ENCODE results near the gene VPS13A.
"Not testable (repeated sequence)": the region's sequence is repeated elsewhere in the genome, so short reads cannot be mapped to it uniquely, and the experiment has no call there.

Gene VPS13A

DNA sequence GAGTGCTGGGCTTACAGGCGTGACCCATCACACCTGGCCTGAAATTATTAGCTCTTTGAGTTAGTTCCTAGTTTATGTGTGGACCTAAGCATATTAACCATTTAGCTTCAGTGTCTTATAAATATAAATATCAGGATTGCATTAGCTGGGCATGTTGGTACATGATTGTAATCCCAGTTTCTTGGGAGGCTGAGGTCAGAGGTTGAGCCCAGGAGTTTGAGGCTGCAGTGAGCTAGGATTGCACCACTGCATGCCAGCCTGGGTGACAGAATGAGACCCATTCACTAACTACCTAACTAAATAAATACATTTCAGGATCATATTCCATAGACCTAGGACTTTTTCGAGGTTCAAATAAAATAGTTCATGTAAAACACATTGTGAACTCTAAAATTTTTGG, 129.8 kb downstream of the VPS13A start:
- no peak for DNase-seq

DNA sequence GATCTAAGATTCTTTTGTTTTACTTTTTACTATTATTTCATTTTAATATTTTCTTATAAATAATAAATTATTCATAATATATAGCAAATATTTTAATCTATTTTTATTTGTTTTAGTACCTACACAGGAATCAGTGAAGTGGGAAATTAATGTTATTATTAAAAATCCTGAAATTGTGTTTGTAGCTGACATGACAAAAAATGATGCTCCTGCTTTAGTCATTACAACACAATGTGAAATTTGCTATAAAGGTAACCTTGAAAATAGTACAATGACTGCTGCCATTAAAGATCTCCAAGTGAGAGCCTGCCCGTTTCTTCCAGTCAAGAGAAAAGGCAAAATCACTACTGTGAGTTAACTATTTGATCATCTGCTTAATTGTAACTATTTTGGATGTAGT, 138.7 kb downstream of the VPS13A start:
- no peak for DNase-seq

DNA sequence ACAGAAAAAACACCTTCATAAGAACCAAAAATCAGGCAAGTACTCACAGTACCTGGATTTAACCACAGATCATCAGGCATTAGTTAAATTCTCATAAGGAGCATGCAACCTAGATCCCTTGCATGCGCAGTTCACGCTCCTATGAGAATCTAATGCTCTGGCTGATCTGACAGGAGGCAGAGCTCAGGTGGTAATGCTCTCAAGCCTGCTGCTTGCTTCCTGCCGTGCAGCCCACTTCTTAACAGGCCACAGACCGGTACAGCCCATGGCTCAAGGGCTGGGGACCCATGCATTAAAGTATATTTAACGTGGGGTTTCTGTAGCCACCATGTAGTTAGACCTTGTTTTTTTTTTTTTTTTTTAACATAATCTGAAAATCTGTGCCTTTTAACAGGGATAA, 147.7 kb downstream of the VPS13A start:
- no peak for DNase-seq

DNA sequence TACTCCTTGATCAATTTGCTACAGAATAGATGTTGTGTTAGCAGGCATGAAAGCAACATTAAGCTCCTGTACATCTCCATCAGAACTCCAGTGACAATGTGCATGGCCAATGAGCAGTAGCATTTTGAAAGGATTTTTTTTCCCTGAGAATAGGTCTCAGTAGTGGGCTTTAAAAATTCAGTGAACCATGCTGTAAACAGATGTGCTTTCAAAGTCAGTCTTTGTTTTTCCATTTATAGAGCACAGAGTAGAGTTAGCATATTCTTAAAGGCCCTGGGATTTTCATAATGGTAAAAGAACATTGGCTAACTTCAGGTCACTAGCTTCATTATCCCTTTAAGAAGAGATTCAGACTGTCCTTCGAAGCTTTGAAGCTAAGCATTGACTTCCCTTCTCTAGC, 150.8 kb downstream of the VPS13A start:
- DNase-seq = no peak

DNA sequence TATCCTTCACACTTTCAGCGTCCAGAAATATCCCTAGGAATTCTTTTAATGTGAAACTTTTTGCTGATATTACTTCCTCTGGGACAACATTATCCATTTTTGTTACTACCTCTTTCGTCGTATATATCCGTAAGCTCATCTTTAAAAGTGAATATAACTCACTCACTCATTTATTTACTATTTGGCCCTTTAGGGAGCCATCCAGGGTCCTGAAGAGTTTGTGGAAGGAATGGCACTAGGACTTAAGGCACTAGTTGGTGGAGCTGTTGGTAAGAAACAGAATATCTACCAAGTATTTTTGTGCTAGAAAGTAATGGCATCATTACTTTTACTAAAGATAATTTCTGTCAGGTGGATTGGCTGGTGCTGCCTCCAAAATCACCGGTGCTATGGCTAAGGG, 192.7 kb downstream of the VPS13A start:
- DNase-seq = no peak

DNA sequence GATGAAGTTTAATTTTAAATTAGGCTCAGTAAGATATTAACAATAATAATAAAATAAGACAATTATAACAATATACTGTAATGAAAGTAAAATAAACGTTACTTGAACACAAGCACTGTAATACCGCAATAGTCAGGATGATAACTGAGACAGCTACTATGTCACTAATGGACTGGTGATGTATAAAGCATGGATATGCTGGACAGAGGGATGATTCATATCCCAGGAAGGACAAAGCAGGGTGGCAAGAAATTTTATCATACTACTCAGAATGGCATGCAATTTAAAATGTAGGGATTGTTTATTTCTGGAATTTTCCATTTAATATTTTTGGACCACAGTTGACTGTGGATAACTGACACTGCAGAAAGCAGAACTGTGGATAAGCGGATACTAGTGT, 196.9 kb downstream of the VPS13A start:
- no peak for DNase-seq

DNA sequence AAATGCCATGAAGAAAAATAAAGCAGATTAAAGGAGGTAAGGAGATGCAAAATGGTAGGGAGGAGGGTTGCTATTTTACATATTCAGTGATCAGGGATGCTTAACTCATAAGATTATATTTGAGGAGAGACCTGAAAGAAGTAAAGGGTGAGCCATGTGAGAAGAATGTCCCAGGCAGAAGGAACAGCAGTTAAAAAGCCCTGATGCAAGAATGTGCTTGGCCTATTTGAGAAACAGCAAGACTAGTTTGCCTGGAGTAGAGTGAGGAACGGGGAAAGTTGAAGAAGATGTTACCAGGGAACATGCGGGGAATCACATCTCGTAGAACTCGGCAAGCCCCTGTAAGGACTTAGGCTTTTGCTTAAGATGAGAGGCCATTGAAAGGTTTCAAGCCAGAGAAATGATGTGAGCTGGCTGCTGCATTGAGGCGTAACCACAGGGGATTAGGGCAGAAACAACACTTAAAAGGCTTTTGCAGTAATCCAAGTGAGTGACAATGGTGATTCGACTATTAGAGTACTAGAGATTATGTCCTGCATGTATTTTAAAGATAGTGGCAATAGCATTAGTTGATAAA, 198.7 kb downstream of the VPS13A start:
- DNase-seq = no peak

DNA sequence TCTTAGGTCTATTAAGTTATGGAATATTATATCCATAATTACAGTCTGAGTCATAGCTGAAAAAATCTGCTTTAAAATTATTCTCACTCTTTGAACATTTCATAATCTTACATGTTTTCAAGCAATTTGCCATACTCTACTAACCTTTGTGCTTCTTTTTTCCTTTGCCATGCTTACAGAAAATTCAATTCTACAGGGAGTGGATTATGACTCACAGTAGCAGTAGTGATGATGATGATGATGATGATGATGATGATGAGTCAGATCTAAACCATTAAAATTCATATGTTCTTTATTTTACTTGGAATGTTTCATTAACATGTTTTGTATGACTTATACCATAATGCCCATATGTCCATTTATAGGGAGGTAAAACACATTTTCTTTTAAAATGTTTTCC, 207.1 kb downstream of the VPS13A start:
- no peak for DNase-seq

DNA sequence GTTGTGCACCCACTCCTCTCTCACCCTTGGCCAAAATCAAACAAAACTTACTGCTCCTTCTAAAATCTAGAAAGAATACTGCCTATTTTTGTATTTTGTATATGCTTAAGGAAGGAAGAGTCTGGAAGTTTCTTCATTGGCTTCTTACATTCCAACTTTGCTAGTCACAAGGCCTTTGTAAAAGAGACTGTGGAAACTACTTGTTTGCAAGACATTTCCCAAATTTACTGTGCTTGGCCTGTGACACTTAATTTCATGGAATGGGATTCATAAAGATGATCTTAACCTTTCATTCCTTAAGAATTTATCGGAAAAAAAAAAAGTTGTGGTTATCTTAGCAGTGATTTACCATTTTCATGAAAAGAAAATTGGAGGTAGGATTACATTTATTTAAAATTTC, 208.9 kb downstream of the VPS13A start:
- DNase-seq = no peak

DNA sequence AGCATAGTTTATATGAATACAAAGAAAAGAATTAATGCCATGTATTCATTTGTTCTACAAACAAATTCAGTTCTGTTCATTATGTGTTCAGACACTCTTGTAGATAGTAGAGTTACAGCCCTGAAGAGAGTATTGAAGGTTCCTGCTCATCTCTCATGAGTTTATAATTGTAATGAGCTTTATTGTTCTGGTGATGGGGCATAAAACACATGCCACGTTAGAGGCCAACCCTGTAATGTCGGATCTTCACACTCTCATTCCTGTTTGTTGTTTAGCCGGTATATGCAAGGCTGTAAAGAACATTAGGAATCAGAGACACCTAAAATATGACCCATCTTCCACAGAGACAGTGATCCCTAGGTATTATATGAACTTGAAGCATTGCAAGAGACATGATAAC, 214.5 kb downstream of the VPS13A start:
- no peak for DNase-seq

DNA sequence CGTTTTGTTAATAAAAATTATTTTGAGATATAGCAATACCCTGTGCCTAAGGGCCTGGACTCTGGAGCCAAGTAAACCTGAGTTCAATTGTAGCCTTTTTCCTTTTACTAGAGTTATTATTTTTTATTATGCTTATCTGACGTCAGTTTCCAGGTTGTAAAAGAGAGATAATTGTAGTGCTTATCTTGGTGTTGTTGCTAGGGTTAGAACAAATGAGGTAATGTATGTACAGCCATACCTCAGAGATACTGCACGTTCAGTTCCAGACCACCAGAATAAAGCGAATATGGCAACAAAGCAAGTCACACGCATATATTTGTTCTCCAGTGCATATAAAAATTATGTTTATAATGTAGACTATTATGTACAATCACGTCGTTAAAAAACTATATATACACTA, 215.0 kb downstream of the VPS13A start:
- DNase-seq = no peak

DNA sequence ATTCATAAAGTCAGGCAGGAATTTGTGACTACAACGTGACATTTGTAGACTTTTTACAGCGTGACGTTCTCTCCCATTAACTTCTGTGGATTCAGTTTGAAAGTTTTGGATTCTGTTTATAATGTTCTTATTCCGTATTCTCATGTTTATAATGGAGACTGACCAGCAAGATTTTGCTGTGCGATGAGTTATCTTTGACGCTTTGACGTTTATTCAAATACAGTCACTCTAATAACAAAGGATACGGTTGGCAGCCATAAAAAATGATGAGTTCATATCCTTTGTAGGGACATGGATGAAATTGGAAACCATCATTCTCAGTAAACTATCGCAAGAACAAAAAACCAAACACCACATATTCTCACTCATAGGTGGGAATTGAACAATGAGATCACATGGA, 221.2 kb downstream of the VPS13A start:
- not testable (repeated sequence) for DNase-seq

DNA sequence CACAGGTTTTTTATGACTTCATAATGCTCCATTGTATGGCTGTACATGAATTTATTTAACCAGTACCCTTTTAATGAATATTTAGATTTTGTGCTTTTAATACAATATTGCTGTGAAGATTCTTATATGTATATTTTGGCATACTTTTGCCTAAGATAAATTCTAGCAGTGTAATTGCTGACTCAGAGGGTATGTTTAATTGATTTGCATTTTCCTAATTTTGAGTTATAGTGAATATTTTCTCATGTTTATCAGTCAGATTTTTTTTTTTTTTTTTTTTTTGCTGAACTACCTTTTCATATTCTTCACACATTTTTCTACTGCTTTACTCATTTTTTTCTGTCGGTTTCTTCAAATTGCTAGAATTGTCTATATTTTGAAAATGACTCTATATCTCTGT, 222.6 kb downstream of the VPS13A start:
- DNase-seq = no peak

DNA sequence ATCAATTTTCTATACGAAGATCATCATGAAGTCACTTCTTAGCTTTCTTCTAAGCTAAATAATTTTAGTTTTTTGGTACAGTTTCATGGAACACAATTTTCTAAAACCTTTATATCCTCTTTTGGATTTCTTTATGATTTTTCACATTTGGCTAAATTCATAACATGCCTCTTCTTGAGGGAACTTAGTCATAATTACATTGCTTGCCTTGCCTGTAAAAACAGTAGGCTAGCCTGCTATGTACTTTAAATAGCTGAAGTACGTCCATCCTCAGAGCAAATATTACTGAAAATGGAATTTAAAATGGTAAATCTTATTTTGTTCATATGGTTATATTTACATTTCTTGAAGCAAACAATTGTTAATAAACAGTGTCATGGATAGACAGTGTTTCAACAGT, 225.0 kb downstream of the VPS13A start:
- no peak for DNase-seq

DNA sequence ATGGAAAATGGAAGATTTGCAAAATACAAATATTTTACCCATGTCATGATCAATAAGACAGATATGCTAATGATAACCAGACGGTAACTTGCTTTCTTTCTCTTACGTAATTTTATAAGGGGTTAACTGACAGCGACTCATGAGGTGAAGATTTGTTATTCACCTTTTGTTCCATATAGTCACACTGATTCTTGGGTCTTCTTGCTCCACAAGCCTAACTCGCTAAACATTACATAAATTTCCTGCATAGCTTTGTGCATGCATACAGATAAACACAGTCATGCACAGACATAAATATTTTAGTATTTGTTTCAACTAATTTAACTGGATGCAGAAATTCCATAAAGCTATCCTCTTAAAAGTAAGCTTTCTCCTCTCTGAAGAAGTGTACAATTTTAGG, 225.9 kb downstream of the VPS13A start:
- no peak for DNase-seq

DNA sequence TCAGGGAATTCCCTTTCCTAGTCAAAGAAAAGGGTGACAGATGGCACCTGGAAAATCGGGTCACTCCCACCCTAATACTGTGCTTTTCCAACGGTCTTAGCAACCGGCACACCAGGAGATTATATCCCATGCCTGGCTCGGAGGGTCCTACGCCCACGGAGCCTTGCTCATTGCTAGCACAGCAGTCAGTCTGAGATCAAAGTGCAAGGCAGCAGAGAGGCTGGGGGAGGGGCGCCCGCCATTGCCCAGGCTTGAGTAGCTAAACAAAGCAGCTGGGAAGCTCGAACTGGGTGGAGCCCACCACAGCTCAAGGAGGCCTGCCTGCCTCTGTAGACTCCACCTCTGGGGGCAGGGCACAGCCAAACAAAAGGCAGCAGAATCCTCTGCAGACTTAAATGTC, 231.2 kb downstream of the VPS13A start:
- DNase-seq = not testable (repeated sequence)

DNA sequence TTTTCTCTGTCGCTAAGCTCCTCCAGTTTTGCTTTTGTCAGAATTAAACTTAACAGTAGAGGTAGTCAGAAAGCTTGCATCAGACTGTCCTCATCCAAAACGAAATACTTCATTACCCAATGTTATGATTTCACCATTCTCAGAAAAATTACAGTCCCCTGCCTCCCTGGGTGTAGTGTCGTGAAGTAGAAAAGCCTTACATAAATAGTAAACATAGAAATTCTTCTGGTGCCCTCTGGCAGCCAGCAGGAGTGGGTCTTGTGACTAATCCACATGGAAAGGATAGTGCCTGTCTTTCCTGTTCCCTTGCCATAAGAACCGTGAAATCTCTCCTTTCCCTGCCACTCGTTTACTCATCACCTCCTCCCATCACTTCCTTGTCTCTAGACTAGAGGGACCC, 240.2 kb downstream of the VPS13A start:
- DNase-seq = no peak

DNA sequence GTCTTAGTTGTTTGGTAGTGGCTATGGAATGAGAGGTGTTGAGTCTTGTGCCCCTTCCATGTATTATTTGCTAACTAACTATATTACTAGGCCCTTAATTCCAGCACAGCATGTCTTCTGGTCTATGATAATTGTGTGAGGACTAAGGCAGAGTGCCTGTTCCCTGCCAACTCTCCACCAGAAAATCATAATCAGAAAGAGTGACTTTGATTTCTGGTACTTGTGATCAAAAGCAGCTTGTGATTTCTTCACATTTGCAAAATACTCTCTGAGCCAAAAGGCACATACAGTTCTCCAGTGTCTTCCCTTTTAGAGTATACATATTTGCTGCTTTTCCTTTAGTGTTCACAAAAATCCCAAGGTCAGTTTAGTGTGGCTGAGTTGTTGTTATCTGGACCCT, 240.9 kb downstream of the VPS13A start:
- DNase-seq = no peak

DNA sequence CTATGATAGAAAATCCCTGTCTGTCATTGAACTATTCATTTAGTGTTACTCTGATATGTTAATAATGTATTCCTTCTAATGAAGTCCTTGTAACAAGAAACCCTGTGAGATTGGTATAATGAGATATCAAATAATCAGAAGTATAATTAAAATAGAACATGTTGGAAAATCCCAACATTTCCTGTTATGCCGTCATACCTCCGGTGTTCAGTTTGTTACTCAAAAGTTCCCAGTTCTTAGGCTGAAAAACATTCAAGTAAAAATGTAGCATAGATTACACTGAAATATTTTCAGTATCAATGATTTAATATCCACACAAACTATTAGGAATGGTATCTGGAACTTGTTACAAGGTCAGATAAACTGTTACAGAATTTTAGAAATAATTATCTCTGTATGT, 243.3 kb downstream of the VPS13A start:
- DNase-seq = no peak

DNA sequence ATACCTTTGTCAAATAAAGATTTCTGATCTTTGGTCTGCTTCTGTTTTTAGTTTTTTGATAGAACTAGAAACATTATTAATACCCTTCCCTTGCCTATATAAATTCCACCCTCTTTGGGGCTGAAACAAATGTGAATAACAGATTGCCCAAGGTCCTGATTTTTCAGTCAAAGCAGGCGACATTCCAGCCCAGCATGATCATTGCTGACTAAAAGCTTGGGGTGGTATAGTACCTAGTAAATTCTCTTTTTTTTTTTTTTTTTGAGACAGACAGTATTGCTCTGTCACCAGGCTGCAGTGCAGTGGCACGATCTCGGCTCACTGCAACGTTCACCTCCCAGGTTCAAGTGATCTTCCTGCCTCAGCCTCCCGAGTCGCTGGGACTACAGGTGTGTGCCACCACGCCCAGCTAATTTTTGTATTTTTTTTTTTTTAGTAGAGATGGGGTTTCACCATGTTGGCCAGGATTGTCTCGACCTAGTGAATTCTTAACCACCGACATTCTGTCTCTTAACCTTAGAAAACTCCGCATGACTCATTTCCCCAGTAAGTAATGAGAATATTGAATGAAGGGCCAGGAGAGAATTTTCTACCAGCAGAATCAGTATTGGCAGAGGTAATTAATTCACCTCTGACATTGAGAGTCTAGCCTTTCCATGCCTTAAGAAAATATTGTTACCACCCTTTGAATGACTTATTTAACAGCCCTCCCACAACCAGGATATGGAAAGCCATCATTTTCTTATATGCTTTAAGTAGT, 244.4 kb downstream of the VPS13A start:
- DNase-seq = no peak

DNA sequence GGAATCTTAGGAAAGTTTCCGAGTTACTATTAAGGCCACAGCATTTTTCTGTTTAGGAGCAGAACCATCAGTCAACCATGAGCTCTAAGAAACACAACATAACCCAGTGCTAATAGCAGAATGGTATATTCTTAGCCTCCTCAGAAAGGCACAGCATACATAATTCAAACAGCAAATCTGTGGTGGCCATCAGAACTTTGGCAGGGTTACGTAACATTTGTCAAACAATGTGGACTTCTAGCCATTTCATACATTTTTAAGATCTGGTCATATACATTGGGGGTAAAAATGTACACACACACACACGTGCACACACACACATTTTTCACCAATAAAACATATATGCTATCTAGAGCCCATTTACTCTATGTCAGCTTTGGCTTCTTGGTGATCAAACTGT, 245.6 kb downstream of the VPS13A start:
- no peak for DNase-seq

DNA sequence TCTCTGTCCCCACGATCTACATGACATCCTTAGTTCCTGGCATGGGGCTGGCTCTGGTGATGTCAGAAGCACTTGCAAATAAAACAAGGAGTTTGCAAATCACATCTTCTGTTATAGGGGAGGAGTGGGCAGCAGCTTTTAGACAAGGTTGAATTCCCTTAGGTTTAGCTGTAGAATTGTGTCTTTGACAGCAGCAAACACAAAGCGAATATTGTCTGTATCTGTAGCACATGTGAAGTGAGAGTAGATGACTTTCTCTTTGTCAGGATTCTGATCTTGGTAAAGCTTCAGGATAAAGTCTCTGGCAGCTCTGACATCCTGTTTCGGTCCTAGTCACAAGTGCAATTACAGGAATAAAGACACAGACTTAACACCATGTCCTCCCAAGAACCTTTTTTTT, 246.5 kb downstream of the VPS13A start:
- DNase-seq = no peak

DNA sequence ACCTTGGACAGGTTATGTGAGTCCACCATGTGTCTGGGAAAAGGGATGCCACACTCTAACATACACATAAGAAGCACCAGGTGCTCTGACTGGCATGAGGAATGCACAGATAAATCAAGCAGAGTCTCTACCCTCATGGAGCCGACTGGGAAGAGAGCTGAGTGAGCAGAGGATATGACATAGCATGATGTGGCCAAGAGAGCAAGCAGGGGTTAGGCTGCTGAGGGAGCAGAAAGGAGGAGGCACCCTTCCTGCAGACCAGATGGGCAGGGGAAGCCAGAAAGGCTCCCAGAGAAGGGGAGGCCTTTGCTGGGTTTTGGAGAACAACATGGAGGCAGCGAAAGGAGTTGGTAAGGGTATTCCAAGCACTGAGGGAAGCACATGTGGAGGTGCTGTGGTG, 247.7 kb downstream of the VPS13A start:
- no peak for DNase-seq

DNA sequence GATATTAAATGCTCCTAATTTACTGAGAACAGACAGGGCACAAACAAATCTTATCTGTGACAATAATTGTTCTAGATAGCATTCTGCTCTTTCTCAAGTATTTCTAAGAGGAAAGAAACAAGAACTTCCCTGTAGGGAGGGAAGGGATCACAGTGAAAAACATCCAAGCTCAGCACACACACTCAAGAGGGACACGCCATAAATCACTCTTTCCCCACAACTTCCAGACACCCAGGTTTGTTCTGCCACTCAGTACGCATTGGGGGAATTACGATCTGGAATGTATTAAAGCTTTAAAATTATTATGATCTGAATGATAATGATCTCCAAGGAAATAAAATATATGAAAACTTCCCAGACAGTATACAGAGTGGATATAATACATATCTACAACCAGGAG, 249.4 kb downstream of the VPS13A start:
- no peak for DNase-seq

DNA sequence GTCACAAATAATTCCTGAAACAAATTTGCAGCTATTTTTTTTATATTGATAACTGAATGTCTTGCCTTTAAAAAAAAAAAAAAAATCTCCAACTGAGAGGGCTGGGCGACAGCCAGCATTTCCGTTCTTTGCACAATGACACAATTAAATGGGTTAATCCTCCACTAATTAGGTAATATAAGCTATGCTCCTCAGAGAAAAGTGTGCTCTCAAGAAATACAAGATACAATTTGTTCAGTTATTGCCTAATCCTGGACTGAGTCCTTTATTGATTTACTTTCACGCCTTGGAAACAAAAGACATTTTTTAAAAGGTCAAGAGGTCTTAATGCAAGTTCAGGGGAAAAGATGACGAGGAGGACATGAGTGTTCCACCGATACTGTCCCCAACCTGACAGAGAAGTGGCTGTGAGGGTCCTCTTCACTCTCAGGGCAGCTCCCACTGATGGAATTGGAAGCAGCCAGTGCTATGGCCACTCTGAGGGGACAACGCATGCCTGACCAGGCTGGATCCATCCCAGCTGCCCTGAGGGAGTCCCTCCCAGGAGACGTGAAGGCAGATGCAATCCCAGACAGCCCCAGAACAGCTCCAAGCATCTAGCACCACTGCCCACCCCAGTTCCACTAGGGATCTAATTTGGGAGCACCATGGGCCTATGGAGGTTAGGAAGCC, 250.1 kb downstream of the VPS13A start:
- no peak for DNase-seq
